ENCODE measurements around the gene WIPF2. TPM values are rescaled to one million over a fixed set of nuclear protein-coding genes. Genes with fewer than 3 reads are reported as not detected.

The WIPF2 gene
- total and polyA plus RNA-seq, 2 experiments from 2014 or later: 9.2 TPM

DNA sequence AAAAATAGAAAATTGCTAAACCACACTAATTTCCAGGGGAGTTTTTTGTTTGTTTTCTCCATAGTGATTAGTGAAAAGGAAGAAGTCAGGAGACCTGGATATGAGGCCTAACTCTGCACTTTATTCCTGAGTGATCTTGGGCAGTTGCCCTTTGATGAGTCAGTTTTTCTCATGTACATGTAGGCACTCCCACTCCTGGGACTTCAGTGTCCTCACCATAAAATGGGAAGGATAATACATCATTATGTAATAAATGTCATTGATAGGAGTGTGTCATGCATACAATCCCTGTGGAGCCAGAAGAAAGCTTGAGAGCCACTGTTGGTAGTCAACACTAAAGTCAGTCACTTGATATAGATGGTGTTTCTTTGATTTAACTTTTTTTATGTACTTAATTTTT lies 32.5 kb downstream of the WIPF2 start (continued):
- TF ChIP-seq, protein P1, sequence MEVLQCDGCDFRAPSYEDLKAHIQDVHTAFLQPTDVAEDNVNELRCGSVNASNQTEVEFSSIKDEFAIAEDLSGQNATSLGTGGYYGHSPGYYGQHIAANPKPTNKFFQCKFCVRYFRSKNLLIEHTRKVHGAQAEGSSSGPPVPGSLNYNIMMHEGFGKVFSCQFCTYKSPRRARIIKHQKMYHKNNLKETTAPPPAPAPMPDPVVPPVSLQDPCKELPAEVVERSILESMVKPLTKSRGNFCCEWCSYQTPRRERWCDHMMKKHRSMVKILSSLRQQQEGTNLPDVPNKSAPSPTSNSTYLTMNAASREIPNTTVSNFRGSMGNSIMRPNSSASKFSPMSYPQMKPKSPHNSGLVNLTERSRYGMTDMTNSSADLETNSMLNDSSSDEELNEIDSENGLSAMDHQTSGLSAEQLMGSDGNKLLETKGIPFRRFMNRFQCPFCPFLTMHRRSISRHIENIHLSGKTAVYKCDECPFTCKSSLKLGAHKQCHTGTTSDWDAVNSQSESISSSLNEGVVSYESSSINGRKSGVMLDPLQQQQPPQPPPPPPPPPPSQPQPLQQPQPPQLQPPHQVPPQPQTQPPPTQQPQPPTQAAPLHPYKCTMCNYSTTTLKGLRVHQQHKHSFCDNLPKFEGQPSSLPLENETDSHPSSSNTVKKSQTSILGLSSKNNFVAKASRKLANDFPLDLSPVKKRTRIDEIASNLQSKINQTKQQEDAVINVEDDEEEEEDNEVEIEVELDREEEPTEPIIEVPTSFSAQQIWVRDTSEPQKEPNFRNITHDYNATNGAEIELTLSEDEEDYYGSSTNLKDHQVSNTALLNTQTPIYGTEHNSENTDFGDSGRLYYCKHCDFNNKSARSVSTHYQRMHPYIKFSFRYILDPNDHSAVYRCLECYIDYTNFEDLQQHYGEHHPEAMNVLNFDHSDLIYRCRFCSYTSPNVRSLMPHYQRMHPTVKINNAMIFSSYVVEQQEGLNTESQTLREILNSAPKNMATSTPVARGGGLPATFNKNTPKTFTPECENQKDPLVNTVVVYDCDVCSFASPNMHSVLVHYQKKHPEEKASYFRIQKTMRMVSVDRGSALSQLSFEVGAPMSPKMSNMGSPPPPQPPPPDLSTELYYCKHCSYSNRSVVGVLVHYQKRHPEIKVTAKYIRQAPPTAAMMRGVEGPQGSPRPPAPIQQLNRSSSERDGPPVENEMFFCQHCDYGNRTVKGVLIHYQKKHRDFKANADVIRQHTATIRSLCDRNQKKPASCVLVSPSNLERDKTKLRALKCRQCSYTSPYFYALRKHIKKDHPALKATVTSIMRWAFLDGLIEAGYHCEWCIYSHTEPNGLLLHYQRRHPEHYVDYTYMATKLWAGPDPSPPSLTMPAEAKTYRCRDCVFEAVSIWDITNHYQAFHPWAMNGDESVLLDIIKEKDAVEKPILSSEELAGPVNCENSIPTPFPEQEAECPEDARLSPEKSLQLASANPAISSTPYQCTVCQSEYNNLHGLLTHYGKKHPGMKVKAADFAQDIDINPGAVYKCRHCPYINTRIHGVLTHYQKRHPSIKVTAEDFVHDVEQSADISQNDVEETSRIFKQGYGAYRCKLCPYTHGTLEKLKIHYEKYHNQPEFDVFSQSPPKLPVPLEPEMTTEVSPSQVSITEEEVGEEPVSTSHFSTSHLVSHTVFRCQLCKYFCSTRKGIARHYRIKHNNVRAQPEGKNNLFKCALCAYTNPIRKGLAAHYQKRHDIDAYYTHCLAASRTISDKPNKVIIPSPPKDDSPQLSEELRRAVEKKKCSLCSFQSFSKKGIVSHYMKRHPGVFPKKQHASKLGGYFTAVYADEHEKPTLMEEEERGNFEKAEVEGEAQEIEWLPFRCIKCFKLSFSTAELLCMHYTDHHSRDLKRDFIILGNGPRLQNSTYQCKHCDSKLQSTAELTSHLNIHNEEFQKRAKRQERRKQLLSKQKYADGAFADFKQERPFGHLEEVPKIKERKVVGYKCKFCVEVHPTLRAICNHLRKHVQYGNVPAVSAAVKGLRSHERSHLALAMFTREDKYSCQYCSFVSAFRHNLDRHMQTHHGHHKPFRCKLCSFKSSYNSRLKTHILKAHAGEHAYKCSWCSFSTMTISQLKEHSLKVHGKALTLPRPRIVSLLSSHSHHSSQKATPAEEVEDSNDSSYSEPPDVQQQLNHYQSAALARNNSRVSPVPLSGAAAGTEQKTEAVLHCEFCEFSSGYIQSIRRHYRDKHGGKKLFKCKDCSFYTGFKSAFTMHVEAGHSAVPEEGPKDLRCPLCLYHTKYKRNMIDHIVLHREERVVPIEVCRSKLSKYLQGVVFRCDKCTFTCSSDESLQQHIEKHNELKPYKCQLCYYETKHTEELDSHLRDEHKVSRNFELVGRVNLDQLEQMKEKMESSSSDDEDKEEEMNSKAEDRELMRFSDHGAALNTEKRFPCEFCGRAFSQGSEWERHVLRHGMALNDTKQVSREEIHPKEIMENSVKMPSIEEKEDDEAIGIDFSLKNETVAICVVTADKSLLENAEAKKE (CRISPR knock-in tag; IDR thresholded peaks at IDR 0.05): no peak
- TF ChIP-seq, protein P2, sequence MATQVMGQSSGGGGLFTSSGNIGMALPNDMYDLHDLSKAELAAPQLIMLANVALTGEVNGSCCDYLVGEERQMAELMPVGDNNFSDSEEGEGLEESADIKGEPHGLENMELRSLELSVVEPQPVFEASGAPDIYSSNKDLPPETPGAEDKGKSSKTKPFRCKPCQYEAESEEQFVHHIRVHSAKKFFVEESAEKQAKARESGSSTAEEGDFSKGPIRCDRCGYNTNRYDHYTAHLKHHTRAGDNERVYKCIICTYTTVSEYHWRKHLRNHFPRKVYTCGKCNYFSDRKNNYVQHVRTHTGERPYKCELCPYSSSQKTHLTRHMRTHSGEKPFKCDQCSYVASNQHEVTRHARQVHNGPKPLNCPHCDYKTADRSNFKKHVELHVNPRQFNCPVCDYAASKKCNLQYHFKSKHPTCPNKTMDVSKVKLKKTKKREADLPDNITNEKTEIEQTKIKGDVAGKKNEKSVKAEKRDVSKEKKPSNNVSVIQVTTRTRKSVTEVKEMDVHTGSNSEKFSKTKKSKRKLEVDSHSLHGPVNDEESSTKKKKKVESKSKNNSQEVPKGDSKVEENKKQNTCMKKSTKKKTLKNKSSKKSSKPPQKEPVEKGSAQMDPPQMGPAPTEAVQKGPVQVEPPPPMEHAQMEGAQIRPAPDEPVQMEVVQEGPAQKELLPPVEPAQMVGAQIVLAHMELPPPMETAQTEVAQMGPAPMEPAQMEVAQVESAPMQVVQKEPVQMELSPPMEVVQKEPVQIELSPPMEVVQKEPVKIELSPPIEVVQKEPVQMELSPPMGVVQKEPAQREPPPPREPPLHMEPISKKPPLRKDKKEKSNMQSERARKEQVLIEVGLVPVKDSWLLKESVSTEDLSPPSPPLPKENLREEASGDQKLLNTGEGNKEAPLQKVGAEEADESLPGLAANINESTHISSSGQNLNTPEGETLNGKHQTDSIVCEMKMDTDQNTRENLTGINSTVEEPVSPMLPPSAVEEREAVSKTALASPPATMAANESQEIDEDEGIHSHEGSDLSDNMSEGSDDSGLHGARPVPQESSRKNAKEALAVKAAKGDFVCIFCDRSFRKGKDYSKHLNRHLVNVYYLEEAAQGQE (IDR thresholded peaks at IDR 0.05; ENCODE audit: unreplicated experiment): no peak
- no peak for TF ChIP-seq POLR2AphosphoS5 (IDR thresholded peaks at IDR 0.05; ENCODE audit: low read depth)
- TF ChIP-seq ZNF331 (CRISPR knock-in tag; IDR thresholded peaks at IDR 0.05; ENCODE audit: low read depth): no peak
- no peak for TF ChIP-seq STAT1 (IDR thresholded peaks at IDR 0.05; ENCODE audit: unreplicated experiment)

DNA sequence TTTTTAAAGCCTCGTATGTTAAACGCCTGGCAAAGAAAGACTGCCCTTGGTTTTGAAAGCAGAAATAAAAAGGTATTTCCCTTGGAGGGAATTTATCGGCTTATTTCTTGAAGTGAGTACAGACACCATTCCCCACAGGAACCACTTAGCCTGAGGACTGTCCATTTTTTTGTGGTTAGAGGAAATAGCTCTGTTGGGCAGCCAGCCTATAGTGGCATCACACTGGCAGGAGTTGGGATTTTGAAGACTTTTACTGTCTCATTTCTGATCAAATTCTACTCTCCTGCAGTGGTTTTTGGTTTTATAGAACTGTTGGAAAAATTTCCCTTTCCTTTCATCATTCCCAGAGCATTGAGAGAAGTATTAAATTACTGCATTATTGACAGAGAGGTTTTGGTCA lies 34.5 kb downstream of the WIPF2 start:
- no peak overlapping the region for H3K4me3 Mint-ChIP-seq
- no peak for ATAC-seq
- no peaks in the 10 kb centered on the region for H3K9me2 ChIP-seq (ENCODE audit: insufficient read depth)
- TF ChIP-seq EZH2 (IDR thresholded peaks at IDR 0.05; ENCODE audit: low read depth, unreplicated experiment): no peak
- TF ChIP-seq ZNF331 (CRISPR knock-in tag; IDR thresholded peaks at IDR 0.05; ENCODE audit: low read depth): no peak
- TF ChIP-seq NANOG (IDR thresholded peaks at IDR 0.05; ENCODE audit: borderline replicate concordance): no peak
- TF ChIP-seq POLR2AphosphoS5 (IDR thresholded peaks at IDR 0.05; ENCODE audit: low read depth): no peak

More for the DNA sequence above, 34.5 kb downstream of the WIPF2 start:
- Histone ChIP-seq H4K20me1 (replicated peaks; ENCODE audit: insufficient read depth) (no peaks in the 10 kb centered on the region; the same call in none of the 2 replicates), H3K4me2 (no peak overlapping the region), H3K4me1 (ENCODE audit: insufficient read depth) (no peaks in the 10 kb centered on the region), H3K27ac (ENCODE audit: low read depth) (no peak overlapping the region; the same call in 1 of the 2 replicates), H3K79me2 (replicated peaks; ENCODE audit: insufficient read depth) (peaks cover 44% of the 10 kb centered on the region), H3F3A (replicated peaks; ENCODE audit: low read depth) (no peaks in the 10 kb centered on the region), H3K27me3 (ENCODE audit: insufficient read depth) (no peaks in the 10 kb centered on the region), H3K4me3 (no peak overlapping the region), H3K36me3 (ENCODE audit: insufficient read depth) (no peaks in the 10 kb centered on the region), H2AFZ (no peak overlapping the region)
- H3K27me3 Mint-ChIP-seq (ENCODE audit: insufficient read depth, low read depth, poor library complexity): peaks cover 2% of the 10 kb centered on the region
- no peaks in the 10 kb centered on the region for H3K9me3 Mint-ChIP-seq
- no peak for DNase-seq (ENCODE audit: low spot score)
- peaks cover 13% of the 10 kb centered on the region; the same call in 2 of the 3 replicates for H3K36me3 Mint-ChIP-seq (ENCODE audit: low read depth)
- no peaks in the 10 kb centered on the region for H3K4me1 Mint-ChIP-seq
- no peak overlapping the region for H3K27ac Mint-ChIP-seq
